Neural progenitor cell (in vitro differentiated cells): Measurements from ENCODE around the gene LINC00237. TPM values are rescaled to one million over a fixed set of nuclear protein-coding genes. Genes with fewer than 3 reads are reported as not detected.

Source experiments
- DNase-seq: peaks from one replicate; pipeline ENCODE4 v3.0.0-alpha.2; 2016; ENCODE audit warnings: low spot score
- H2AFZ ChIP-seq: fragments of 200-600 bp; sonication (generic); replicated peaks from 2 replicates; pipeline ENCODE4 v1.6.1; 2016; ENCODE audit warnings: antibody characterized with exemption
- H3F3A ChIP-seq: fragments of 200-600 bp; sonication (generic); 2 replicates; pipeline ENCODE4 v1.6.1; 2016; ENCODE audit warnings: antibody characterized with exemption, low read depth
- H3K27ac ChIP-seq: fragments of 200-600 bp; sonication (generic); 2 replicates; pipeline ENCODE4 v1.5.1; 2016; ENCODE audit warnings: mild to moderate bottlenecking
- H3K27me3 ChIP-seq: fragments of 200-600 bp; sonication (generic); 2 replicates; pipeline ENCODE4 v1.6.1; 2016; ENCODE audit warnings: mild to moderate bottlenecking, moderate library complexity
- H3K36me3 ChIP-seq: fragments of 200-600 bp; sonication (generic); 2 replicates; pipeline ENCODE4 v1.5.1; 2016
- H3K4me1 ChIP-seq: fragments of 200-600 bp; sonication (generic); 2 replicates; pipeline ENCODE4 v1.6.1; 2016; ENCODE audit warnings: mixed run types
- H3K4me2 ChIP-seq: fragments of 200-600 bp; sonication (generic); 2 replicates; pipeline ENCODE4 v1.6.1; 2016
- H3K4me3 ChIP-seq: fragments of 200-600 bp; sonication (generic); 2 replicates; pipeline ENCODE4 v1.5.1; 2016
- H3K79me2 ChIP-seq: fragments of 200-600 bp; sonication (generic); 2 replicates; pipeline ENCODE4 v1.6.1; 2016; ENCODE audit warnings: low read depth
- H3K9ac ChIP-seq: fragments of 200-600 bp; sonication (generic); 2 replicates; pipeline ENCODE4 v1.6.1; 2016
- H3K9me3 ChIP-seq: fragments of 200-600 bp; sonication (generic); 2 replicates; pipeline ENCODE4 v1.5.1; 2016; ENCODE audit warnings: low read depth
- H4K20me1 ChIP-seq: fragments of 200-600 bp; sonication (generic); 2 replicates; pipeline ENCODE4 v1.6.1; 2016; ENCODE audit warnings: low read depth
- H3K27ac Mint-ChIP-seq: 3 replicates; pipeline ENCODE4 v1.8.0; 2021; ENCODE audit warnings: mixed read lengths
- H3K27me3 Mint-ChIP-seq: 2 replicates; pipeline ENCODE4 v1.8.0; 2022; ENCODE audit warnings: low read depth, mild to moderate bottlenecking, inconsistent platforms, moderate library complexity, mixed read lengths; ENCODE audit not compliant: insufficient read depth
- H3K36me3 Mint-ChIP-seq: 3 replicates; pipeline ENCODE4 v1.8.0; 2021; ENCODE audit warnings: mixed read lengths
- H3K4me1 Mint-ChIP-seq: 3 replicates; pipeline ENCODE4 v1.8.0; 2021; ENCODE audit warnings: mixed read lengths
- H3K4me3 Mint-ChIP-seq: 3 replicates; pipeline ENCODE4 v1.8.0; 2021; ENCODE audit warnings: mild to moderate bottlenecking, moderate library complexity, mixed read lengths
- H3K9me3 Mint-ChIP-seq: 3 replicates; pipeline ENCODE4 v1.8.0; 2020; ENCODE audit warnings: mixed read lengths
- EZH2 ChIP-seq: fragments of 200-600 bp; sonication (generic); IDR thresholded peaks from 2 replicates; pipeline ENCODE4 v1.6.1; 2017; ENCODE audit warnings: antibody characterized with exemption, mild to moderate bottlenecking, moderate library complexity
- EZH2phosphoT487 ChIP-seq: fragments of 200-600 bp; sonication (generic); IDR thresholded peaks from 2 replicates; pipeline ENCODE4 v1.6.1; 2017; ENCODE audit warnings: antibody characterized with exemption
- total RNA-seq: library from RNA; depleted of rRNA; stranded (reverse); fragments of >200 nt; gene quantifications from 2 replicates; pipeline ENCODE4 v1.2.3, GENCODE V29; 2015; ENCODE audit warnings: low replicate concordance
- TF ChIP-seq, protein P1 (sequence below): fragments of 200-600 bp; sonication (generic); IDR thresholded peaks from 2 replicates; pipeline ENCODE4 v1.5.1; 2017; ENCODE audit warnings: antibody characterized with exemption, mild to moderate bottlenecking

Gene LINC00237
- total RNA-seq, 1 donor from 2014 or later = not detected

DNA sequence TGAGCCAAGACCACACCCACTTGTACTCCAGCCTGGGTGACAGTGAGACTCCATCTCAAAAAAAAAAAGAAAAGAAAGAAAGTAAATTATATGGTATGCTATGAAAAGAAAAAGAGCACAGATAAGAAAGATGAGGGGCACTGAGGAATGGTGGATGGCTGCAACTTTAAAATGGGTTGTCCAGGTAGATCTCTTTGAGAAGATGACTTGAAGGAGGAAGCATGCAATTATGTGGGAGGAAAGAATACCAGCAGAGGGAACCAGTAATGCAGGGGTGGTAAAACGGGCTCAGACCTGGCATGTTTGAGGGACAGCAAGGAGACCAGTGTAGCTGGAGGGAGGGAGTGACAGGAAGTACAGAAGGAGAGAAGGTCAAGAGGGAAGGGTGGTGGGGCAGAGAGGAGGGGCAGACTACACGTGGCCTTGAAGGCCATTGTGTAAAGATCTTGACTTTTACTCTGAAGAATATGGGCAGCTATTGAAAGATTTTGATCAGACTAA, 22.3 kb downstream of the LINC00237 start:
- Histone ChIP-seq H2AFZ (no peak overlapping the region), H3K4me2 (no peak overlapping the region), H3K9ac (no peak overlapping the region), H3K79me2 (no peaks in the 10 kb centered on the region), H3F3A (no peaks in the 10 kb centered on the region), H4K20me1 (no peaks in the 10 kb centered on the region), H3K27ac (no peak overlapping the region), H3K27me3 (peaks cover 2% of the 10 kb centered on the region), H3K4me1 (no peaks in the 10 kb centered on the region), H3K36me3 (no peaks in the 10 kb centered on the region), H3K9me3 (no peaks in the 10 kb centered on the region), H3K4me3 (no peak overlapping the region)
- H3K27me3 Mint-ChIP-seq = peaks cover 4% of the 10 kb centered on the region
- no peaks in the 10 kb centered on the region for H3K4me1 Mint-ChIP-seq
- no peaks in the 10 kb centered on the region for H3K9me3 Mint-ChIP-seq
- TF ChIP-seq EZH2 (no peak), EZH2phosphoT487 (no peak)
- TF ChIP-seq, protein P1, sequence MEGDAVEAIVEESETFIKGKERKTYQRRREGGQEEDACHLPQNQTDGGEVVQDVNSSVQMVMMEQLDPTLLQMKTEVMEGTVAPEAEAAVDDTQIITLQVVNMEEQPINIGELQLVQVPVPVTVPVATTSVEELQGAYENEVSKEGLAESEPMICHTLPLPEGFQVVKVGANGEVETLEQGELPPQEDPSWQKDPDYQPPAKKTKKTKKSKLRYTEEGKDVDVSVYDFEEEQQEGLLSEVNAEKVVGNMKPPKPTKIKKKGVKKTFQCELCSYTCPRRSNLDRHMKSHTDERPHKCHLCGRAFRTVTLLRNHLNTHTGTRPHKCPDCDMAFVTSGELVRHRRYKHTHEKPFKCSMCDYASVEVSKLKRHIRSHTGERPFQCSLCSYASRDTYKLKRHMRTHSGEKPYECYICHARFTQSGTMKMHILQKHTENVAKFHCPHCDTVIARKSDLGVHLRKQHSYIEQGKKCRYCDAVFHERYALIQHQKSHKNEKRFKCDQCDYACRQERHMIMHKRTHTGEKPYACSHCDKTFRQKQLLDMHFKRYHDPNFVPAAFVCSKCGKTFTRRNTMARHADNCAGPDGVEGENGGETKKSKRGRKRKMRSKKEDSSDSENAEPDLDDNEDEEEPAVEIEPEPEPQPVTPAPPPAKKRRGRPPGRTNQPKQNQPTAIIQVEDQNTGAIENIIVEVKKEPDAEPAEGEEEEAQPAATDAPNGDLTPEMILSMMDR = no peak
- no peaks in the 10 kb centered on the region for H3K36me3 Mint-ChIP-seq
- no peak overlapping the region for H3K27ac Mint-ChIP-seq
- no peak for DNase-seq
- H3K4me3 Mint-ChIP-seq = no peak overlapping the region

DNA sequence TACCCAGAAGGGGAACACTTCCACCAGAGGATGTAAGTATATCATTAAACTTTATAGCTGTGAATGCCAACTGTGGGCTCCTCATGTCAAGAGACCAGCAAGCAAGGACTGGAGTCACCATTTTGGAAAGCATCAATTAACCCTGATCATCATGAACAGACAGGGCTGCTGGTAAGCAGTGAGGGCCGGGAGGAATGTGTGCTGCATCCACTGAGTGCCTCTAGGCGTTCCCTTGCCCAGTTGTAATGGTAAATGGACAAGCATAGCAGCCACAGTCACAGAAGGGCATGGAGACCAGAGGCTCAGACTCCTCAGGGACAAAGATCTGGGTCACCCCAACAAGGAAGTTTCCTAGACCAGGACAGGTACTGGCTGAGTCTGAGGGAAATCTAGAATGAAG, 23.6 kb downstream of the LINC00237 start:
- H3K36me3 ChIP-seq = no peaks in the 10 kb centered on the region
- Mint-ChIP-seq H3K27ac (no peak overlapping the region), H3K27me3 (peaks cover 4% of the 10 kb centered on the region), H3K4me3 (no peak overlapping the region), H3K36me3 (no peaks in the 10 kb centered on the region), H3K4me1 (no peaks in the 10 kb centered on the region), H3K9me3 (no peaks in the 10 kb centered on the region)
- no peaks in the 10 kb centered on the region for H3K9me3 ChIP-seq
- H3F3A ChIP-seq = no peaks in the 10 kb centered on the region
- TF ChIP-seq, protein P1 = no peak
- TF ChIP-seq EZH2 (no peak), EZH2phosphoT487 (no peak)
- H3K9ac ChIP-seq = no peak overlapping the region
- no peak overlapping the region for H3K4me2 ChIP-seq
- H2AFZ ChIP-seq = no peak overlapping the region
- DNase-seq = no peak
- H3K79me2 ChIP-seq = no peaks in the 10 kb centered on the region
- H3K4me3 ChIP-seq = no peak overlapping the region
- H3K27ac ChIP-seq = no peak overlapping the region
- no peaks in the 10 kb centered on the region for H3K4me1 ChIP-seq
- H4K20me1 ChIP-seq = no peaks in the 10 kb centered on the region
- H3K27me3 ChIP-seq = no peaks in the 10 kb centered on the region

DNA sequence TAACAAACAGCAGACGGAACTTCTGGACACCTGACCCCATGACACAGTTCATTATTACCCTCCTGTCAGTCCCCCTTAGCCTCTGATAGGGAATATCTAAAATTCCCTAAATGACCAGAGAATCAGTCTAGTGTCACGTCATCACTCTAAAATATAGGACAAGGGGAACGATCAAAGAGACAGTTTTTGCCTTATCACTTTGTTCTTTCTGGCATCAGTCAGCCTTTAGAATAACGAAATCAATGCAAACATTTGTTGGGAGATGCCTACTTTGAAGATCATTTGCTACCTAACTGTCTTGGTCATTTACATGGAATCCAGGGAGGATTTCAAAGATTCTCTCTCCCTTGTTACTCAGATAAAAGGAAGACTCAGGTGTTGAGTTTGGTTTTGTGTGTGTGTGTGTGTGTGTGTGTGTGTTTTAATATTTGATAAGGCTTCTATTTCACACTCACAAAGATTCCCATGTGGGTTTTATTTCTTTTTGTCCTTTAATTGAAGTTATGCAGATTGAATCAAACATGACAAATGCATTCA, 28.3 kb downstream of the LINC00237 start:
- no peaks in the 10 kb centered on the region for H3K27me3 ChIP-seq
- H3K9me3 Mint-ChIP-seq = no peaks in the 10 kb centered on the region
- H4K20me1 ChIP-seq = no peaks in the 10 kb centered on the region
- H3K36me3 ChIP-seq = no peaks in the 10 kb centered on the region
- no peak overlapping the region for H3K4me3 Mint-ChIP-seq
- H3K9ac ChIP-seq = no peak overlapping the region
- no peaks in the 10 kb centered on the region for H3K4me1 Mint-ChIP-seq
- no peaks in the 10 kb centered on the region for H3K79me2 ChIP-seq
- H3F3A ChIP-seq = no peaks in the 10 kb centered on the region
- TF ChIP-seq, protein P1 = no peak
- no peak for TF ChIP-seq EZH2phosphoT487
- TF ChIP-seq EZH2 = no peak
- no peaks in the 10 kb centered on the region for H3K36me3 Mint-ChIP-seq
- no peaks in the 10 kb centered on the region for H3K9me3 ChIP-seq
- H2AFZ ChIP-seq = no peak overlapping the region
- no peak for DNase-seq
- no peak overlapping the region for H3K27ac Mint-ChIP-seq
- no peak overlapping the region for H3K4me2 ChIP-seq
- H3K27ac ChIP-seq = no peak overlapping the region
- peaks cover 2% of the 10 kb centered on the region for H3K27me3 Mint-ChIP-seq
- H3K4me1 ChIP-seq = no peaks in the 10 kb centered on the region
- H3K4me3 ChIP-seq = no peak overlapping the region
